ENCODE measurements around the gene MAN2A2. TPM values are rescaled to one million over a fixed set of nuclear protein-coding genes. Genes with fewer than 3 reads are reported as not detected.
"Not testable (repeated sequence)": the region's sequence is repeated elsewhere in the genome, so short reads cannot be mapped to it uniquely, and the experiment has no call there.

MAN2A2 gene
- total and polyA plus RNA-seq, 8 donors, result 2.9 to 286 (median 46.7) TPM

- TF ChIP-seq CTCF (IDR thresholded peaks at IDR 0.05) (no peak), EP300 (IDR thresholded peaks at IDR 0.05) (no peak), POLR2AphosphoS5 (IDR thresholded peaks at IDR 0.05) (no peak), POLR2A (IDR thresholded peaks at IDR 0.05) (no peak)
- no peaks in the 10 kb centered on the region for H3K9me3 ChIP-seq
- no peaks in the 10 kb centered on the region for H3K27me3 ChIP-seq
- intact Hi-C loops (cut with DNase I; ENCODE audit: low total_unique reads), result no loop called here
- WGBS, 5 donors, result 71 to 83% (median 79%) methylated on average over 9 of the region's 9 CpGs
- peaks cover 76 to 84% (median 83%) of the 10 kb centered on the region in 4 donors for H3K36me3 ChIP-seq
- H3K27ac ChIP-seq, result peak overlapping the region in 1 of 5 donors; percentile 34
- no peak overlapping the region for H3K4me3 ChIP-seq
- DNase-seq, result no peak
- peaks cover 14 to 30% (median 21%) of the 10 kb centered on the region in 4 donors for H3K4me1 ChIP-seq
These were observed 4.9 kb downstream of the MAN2A2 start for GRCh38 chr15:90907838-90908507.

- H3K4me1 ChIP-seq, result peaks cover 4 to 16% (median 7%) of the 10 kb centered on the region in 4 donors
- peaks cover 91 to 98% (median 98%) of the 10 kb centered on the region in 4 donors for H3K36me3 ChIP-seq
- H3K27ac ChIP-seq; H3K4me3 ChIP-seq; H3K9me3 ChIP-seq; DNase-seq; H3K27me3 ChIP-seq; intact Hi-C loops (cut with DNase I; ENCODE audit: low total_unique reads): not testable (repeated sequence)
- 73 to 88% (median 80%) methylated on average over 11 of the region's 11 CpGs for WGBS, 5 donors
These were observed 6.3 kb downstream of the MAN2A2 start for GRCh38 chr15:90909449-90909848.

- DNase-seq, result no peak
- TF ChIP-seq POLR2A (IDR thresholded peaks at IDR 0.05) (no peak), POLR2AphosphoS5 (IDR thresholded peaks at IDR 0.05) (no peak), CTCF (IDR thresholded peaks at IDR 0.05) (no peak), EP300 (IDR thresholded peaks at IDR 0.05) (no peak)
- Histone ChIP-seq H3K9me3 (no peaks in the 10 kb centered on the region), H3K4me3 (no peak overlapping the region), H3K4me1 (peaks cover 0 to 10% (median 2%) of the 10 kb centered on the region in 4 donors), H3K27ac (no peak overlapping the region), H3K27me3 (no peaks in the 10 kb centered on the region), H3K36me3 (peaks cover 91 to 100% (median 100%) of the 10 kb centered on the region in 4 donors)
- intact Hi-C loops (cut with DNase I; ENCODE audit: low total_unique reads), result no loop called here
- 93 to 100% (median 96%) methylated on average over 7 to 8 of the region's 8 CpGs for WGBS, 5 donors
These were observed 6.9 kb downstream of the MAN2A2 start for GRCh38 chr15:90909976-90910375.

GRCh38 chr15:90910441-90911301 lies 7.6 kb downstream of the MAN2A2 start:
- 93 to 97% (median 96%) methylated on average over 10 to 24 of the region's 24 CpGs for WGBS, 5 donors
- no peak for TF ChIP-seq POLR2AphosphoS5 (IDR thresholded peaks at IDR 0.05)
- TF ChIP-seq POLR2A (IDR thresholded peaks at IDR 0.05), result no peak
- no peak for TF ChIP-seq EP300 (IDR thresholded peaks at IDR 0.05)
- TF ChIP-seq CTCF (IDR thresholded peaks at IDR 0.05), result no peak
- DNase-seq, result no peak
- Histone ChIP-seq H3K36me3 (peaks cover 89 to 100% (median 100%) of the 10 kb centered on the region in 4 donors), H3K4me3 (no peak overlapping the region), H3K27ac (no peak overlapping the region), H3K4me1 (peaks cover 0 to 6% (median 0%) of the 10 kb centered on the region in 4 donors), H3K27me3 (no peaks in the 10 kb centered on the region), H3K9me3 (no peaks in the 10 kb centered on the region)
- intact Hi-C loops (cut with DNase I; ENCODE audit: low total_unique reads), result no loop called here

Measured in stomach (tissue), 9 donors.